SW480 (cell line): ENCODE results near the gene KRTAP1-1.
A peak's percentile ranks its signal among the peaks of the same experiment; 100 is the strongest.
"Not testable (repeated sequence)": the region's sequence is repeated elsewhere in the genome, so short reads cannot be mapped to it uniquely, and the experiment has no call there.

Experiments
- DNase-seq: peaks from one replicate; pipeline ENCODE4 v3.0.0-alpha.2; 2016; ENCODE audit warnings: low spot score

The KRTAP1-1 gene

GRCh38 chr17:41012326-41013120 lies 28.7 kb downstream of the KRTAP1-1 start:
- DNase-seq = no peak

DNA sequence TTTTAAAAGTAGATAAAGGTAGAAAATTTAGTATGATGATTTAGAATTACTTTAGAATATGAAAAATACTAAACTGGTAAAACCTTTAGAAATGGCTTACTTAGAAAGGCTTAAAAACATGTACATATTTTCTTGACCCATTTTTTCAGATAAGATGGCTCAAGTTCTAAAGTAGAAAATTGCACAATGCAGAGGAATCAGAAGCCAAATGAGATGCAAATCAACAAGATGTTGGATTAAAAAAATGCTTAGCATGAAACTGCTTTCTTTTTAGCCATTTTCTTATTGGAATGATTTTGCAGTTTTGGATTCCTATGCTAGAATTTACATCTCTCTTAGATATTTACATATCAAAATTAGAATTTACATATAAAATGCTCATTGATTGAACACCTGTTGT lies 30.8 kb downstream of the KRTAP1-1 start:
- DNase-seq = no peak

GRCh38 chr17:41009936-41010335 lies 31.3 kb downstream of the KRTAP1-1 start:
- DNase-seq = no peak

- peak; percentile 89 for DNase-seq
Observed at GRCh38 chr17:41009301-41009760, 31.9 kb downstream of the KRTAP1-1 start.

DNA sequence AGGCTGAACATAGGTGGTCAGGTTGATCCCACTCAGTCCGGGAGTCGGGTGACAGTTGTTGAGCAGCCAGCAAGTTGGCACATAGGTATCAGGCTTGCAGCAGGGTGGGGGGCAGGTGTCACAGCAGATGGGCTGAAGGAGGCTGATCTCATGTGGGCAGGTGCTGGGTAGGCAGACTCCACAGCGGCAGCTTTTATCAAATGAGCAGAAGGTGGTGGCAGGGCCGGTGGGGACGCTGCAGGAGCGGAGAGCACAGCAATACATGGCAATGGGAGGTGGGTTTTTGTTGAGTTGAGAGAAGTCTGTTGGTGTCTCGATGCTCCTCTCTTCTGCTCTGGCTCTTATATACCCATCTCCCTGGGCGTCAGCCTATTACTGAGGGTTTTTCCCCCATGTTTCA lies 32.4 kb downstream of the KRTAP1-1 start, which contains the start of gene KRTAP3-1:
TSS of gene KRTAP3-1 (minus strand) at position 318 of the 400 bp plus-strand sequence. CDS start at position 264, 54 bp downstream.
- peak; percentile 85 for DNase-seq

DNA sequence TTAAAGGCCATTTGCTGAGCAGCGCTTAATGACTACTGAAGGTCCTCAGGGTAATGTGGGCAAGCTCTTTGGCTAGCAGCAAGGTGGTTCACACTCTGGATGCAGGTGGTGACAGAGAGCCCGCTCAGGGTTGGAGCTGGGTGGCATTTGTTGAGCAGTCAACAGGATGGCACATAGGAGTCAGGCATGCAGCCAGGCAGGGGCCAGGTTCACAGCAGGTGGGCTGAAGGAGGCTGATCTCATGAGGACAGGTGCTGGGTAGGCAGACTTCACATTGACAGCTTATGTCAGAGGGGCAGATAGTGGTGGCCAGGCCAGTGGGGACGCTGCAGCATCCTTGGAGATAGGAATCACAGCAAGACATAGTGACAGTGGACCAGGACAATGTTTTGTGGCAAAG lies 36.9 kb downstream of the KRTAP1-1 start:
- DNase-seq = no peak

DNA sequence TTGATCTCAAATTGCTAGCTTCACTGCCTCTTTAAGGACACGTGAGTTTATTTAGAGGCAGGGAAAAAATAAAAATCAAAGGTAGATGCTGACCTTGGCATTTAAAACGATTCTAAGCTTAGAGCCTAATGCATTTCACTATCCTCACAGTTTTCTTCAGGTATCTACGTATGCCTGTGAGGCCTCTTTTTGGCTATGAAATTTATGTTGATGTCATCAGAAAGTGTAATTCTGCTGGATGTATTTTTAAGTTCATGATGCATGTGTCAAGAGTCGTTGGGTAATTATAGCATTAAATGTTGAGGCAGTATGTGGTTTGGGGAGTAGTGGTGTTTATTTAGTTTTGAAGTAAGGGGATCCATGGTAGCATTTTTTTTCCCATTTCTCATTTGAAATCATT lies 37.3 kb downstream of the KRTAP1-1 start:
- no peak for DNase-seq

- no peak for DNase-seq
Observed at GRCh38 chr17:41002814-41003213, 38.4 kb downstream of the KRTAP1-1 start.

- no peak for DNase-seq
Observed at GRCh38 chr17:41001795-41002194, 39.5 kb downstream of the KRTAP1-1 start.

DNA sequence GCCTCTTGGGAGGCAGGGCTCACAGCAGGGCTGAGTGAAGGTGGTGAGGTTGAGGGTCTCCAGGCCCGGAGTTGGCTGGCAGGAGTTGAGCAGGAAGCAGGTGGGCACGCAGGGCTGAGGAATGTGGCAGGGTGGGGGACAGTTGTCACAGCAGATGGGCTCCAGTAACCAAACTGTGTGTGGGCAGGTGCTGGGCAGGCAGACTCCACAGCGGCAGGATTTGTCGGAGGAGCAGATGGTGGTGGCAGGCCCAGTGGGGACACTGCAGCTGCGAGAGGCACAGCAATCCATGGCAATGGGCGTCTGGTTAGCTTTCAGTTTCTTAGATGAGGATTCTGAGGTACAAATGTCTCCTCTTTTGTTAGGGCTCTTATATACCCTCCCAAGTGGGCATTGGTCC lies 41.7 kb downstream of the KRTAP1-1 start, which contains the start of gene KRTAP3-2:
TSS of gene KRTAP3-2 (minus strand) at position 344 of the 400 bp plus-strand sequence. CDS start at position 291, 53 bp downstream.
- DNase-seq = not testable (repeated sequence)

- DNase-seq = no peak
Observed at GRCh38 chr17:40997361-40997760, 43.9 kb downstream of the KRTAP1-1 start.

DNA sequence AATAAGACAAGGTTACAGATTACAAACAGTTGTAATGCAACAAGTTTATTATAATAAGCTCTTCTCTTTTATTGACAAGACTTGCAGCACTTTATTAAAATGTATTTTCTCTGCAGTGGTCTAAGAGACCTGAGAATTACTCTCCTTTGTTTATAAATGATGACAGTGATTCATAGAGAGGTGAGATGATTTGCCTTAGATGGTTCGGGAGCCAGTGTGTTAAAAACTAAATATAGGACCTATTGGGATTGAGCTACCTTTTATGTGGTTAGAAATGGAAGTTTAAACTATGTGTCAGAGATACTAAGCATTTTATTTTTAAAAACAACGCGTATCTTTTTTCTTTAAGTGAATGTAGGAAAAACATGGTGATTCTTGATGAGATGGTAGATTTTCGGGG lies 44.4 kb downstream of the KRTAP1-1 start:
- DNase-seq = peak; percentile 95

DNA sequence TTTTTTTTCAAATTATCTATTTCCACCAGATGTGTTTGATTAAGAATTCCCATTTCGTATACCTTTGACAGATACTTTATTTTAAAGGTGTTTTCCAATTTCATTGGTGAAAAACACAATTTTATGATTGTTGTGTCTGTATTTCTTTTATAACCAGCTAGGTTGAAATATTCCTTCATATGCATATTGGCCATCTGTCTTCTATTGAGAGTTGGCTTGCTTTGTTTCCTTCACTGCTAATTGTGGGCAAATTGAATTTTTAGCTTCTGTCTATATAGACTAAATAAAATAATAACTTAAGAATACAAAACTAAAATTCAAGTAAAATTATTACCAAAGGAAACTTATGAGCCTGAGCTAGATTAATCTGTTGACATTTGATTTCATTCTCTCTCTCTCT lies 46.1 kb downstream of the KRTAP1-1 start:
- no peak for DNase-seq

GRCh38 chr17:40993839-40994238 lies 47.4 kb downstream of the KRTAP1-1 start, which contains the start of gene KRTAP3-3:
Gene KRTAP3-3, minus strand, starts transcription at chr17:40994164. Its CDS starts 67 bp downstream, at chr17:40994097.
- DNase-seq = peak; percentile 53

GRCh38 chr17:40993084-40993483 lies 48.2 kb downstream of the KRTAP1-1 start:
- no peak for DNase-seq

- DNase-seq = peak; percentile 84
Observed at GRCh38 chr17:40992666-40993065, 48.6 kb downstream of the KRTAP1-1 start.
